ENCODE results near the gene THYN1.

The THYN1 gene

DNA sequence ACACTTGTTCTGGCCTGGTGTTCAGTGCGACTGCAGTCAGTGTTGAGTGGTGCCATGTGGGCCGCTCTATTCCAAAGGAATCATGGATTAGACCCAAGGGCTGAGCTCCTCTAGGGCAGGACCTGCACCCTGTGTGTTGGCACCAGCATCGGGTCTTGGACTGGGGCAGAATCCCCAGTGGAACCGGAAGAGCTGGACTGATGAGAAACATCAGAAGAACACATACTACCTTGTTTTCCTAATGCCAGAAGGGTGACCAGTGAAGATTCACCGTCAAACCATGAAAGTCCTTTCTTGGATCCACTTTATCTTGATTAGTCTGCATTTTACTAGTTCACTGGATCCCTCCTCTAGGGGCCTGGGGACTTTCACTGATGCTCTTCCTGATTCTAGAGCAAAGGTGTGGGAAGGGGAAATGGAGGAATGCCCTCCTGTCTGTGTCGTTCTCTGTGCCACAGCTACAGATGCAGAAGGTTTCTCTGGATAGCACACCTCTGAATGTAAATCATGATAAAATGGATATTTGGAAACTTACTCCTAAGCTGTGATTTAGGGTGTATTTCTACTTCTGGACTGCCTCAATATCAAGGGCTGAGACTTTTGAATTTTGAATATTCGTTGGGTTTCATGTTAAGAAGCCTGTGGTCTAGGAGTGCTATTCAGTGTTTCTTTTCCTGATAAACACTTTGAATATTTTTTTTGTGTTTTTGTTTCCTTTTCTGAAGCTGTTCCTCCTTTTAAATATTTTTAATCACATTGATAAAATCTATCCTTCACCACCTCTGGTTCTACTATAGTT, 12.0 kb upstream of the THYN1 start:
- TF ChIP-seq ESRRG (CRISPR knock-in tag; IDR thresholded peaks at IDR 0.05) (no peak), CSDC2 (CRISPR knock-in tag; IDR thresholded peaks at IDR 0.05) (no peak), RARB (CRISPR knock-in tag; IDR thresholded peaks at IDR 0.05) (no peak), ZNF70 (CRISPR knock-in tag; IDR thresholded peaks at IDR 0.05) (no peak), SNAI2 (CRISPR knock-in tag; IDR thresholded peaks at IDR 0.05) (no peak)
- TF ChIP-seq, protein P1, sequence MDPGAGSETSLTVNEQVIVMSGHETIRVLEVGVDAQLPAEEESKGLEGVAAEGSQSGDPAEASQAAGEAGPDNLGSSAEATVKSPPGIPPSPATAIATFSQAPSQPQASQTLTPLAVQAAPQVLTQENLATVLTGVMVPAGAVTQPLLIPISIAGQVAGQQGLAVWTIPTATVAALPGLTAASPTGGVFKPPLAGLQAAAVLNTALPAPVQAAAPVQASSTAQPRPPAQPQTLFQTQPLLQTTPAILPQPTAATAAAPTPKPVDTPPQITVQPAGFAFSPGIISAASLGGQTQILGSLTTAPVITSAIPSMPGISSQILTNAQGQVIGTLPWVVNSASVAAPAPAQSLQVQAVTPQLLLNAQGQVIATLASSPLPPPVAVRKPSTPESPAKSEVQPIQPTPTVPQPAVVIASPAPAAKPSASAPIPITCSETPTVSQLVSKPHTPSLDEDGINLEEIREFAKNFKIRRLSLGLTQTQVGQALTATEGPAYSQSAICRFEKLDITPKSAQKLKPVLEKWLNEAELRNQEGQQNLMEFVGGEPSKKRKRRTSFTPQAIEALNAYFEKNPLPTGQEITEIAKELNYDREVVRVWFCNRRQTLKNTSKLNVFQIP (CRISPR knock-in tag; IDR thresholded peaks at IDR 0.05; ENCODE audit: borderline replicate concordance, low read depth): no peak
- TF ChIP-seq, protein P2, sequence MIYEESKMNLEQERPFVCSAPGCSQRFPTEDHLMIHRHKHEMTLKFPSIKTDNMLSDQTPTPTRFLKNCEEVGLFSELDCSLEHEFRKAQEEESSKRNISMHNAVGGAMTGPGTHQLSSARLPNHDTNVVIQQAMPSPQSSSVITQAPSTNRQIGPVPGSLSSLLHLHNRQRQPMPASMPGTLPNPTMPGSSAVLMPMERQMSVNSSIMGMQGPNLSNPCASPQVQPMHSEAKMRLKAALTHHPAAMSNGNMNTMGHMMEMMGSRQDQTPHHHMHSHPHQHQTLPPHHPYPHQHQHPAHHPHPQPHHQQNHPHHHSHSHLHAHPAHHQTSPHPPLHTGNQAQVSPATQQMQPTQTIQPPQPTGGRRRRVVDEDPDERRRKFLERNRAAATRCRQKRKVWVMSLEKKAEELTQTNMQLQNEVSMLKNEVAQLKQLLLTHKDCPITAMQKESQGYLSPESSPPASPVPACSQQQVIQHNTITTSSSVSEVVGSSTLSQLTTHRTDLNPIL (CRISPR knock-in tag; IDR thresholded peaks at IDR 0.05; ENCODE audit: low read depth): no peak
- no peak for ATAC-seq

DNA sequence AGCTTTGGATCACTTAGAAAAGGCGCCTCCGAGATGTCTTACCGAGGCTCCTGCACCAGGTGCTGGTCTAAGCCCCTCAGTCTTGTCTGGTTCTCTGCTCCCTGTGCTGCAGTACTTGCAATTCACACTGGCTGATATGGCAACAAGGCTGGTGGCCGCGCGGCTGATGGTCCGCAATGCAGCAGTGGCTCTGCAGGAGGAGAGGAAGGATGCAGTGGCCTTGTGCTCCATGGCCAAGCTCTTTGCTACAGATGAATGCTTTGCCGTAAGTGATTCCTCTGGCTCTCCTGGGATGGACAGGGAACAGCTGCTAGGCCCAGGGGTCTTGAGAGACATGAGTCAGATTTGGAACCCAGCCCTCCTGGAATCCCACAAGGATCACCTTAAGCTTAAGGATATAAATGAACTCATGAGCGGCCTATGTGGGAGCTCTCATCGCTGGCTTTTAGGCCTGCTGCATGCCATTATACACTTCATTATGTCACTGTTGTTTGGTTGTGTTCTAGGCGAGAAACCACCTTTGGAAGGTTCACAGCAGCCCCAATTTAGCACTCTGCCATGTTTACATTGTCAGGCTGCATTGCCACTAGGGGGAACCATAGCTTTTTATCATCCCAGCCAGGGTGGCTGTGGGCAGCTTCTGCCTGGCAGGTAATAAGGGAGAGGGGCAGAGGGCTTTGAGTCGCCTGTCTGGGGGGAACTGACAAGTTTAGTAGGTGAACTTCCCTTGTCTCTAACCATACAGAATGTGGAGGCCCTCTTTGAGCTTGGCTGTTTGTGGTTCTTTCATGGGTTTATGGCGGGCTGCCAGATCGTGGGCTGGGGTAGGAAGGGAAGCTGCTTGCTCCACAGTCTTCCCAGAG, 8.7 kb upstream of the THYN1 start:
- TF ChIP-seq SNAI2 (CRISPR knock-in tag; IDR thresholded peaks at IDR 0.05) (no peak), ZFP30 (CRISPR knock-in tag; IDR thresholded peaks at IDR 0.05) (no peak), TCF4 (CRISPR knock-in tag; IDR thresholded peaks at IDR 0.05; ENCODE audit: borderline replicate concordance) (no peak), ESRRG (CRISPR knock-in tag; IDR thresholded peaks at IDR 0.05) (no peak), ZNF565 (CRISPR knock-in tag; conservative IDR thresholded peaks at IDR 0.05; ENCODE audit: low read depth) (no peak), CSDC2 (CRISPR knock-in tag; IDR thresholded peaks at IDR 0.05) (no peak), BACH2 (CRISPR knock-in tag; IDR thresholded peaks at IDR 0.05; ENCODE audit: borderline replicate concordance) (no peak), ZFP3 (CRISPR knock-in tag; IDR thresholded peaks at IDR 0.05) (no peak), ZNF70 (CRISPR knock-in tag; IDR thresholded peaks at IDR 0.05) (no peak), TOX (CRISPR knock-in tag; IDR thresholded peaks at IDR 0.05; ENCODE audit: borderline replicate concordance) (no peak), GLIS3 (CRISPR knock-in tag; IDR thresholded peaks at IDR 0.05) (no peak)
- TF ChIP-seq, protein P3, sequence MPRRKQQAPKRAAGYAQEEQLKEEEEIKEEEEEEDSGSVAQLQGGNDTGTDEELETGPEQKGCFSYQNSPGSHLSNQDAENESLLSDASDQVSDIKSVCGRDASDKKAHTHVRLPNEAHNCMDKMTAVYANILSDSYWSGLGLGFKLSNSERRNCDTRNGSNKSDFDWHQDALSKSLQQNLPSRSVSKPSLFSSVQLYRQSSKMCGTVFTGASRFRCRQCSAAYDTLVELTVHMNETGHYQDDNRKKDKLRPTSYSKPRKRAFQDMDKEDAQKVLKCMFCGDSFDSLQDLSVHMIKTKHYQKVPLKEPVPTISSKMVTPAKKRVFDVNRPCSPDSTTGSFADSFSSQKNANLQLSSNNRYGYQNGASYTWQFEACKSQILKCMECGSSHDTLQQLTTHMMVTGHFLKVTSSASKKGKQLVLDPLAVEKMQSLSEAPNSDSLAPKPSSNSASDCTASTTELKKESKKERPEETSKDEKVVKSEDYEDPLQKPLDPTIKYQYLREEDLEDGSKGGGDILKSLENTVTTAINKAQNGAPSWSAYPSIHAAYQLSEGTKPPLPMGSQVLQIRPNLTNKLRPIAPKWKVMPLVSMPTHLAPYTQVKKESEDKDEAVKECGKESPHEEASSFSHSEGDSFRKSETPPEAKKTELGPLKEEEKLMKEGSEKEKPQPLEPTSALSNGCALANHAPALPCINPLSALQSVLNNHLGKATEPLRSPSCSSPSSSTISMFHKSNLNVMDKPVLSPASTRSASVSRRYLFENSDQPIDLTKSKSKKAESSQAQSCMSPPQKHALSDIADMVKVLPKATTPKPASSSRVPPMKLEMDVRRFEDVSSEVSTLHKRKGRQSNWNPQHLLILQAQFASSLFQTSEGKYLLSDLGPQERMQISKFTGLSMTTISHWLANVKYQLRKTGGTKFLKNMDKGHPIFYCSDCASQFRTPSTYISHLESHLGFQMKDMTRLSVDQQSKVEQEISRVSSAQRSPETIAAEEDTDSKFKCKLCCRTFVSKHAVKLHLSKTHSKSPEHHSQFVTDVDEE (CRISPR knock-in tag; IDR thresholded peaks at IDR 0.05): no peak
- TF ChIP-seq, protein P4, sequence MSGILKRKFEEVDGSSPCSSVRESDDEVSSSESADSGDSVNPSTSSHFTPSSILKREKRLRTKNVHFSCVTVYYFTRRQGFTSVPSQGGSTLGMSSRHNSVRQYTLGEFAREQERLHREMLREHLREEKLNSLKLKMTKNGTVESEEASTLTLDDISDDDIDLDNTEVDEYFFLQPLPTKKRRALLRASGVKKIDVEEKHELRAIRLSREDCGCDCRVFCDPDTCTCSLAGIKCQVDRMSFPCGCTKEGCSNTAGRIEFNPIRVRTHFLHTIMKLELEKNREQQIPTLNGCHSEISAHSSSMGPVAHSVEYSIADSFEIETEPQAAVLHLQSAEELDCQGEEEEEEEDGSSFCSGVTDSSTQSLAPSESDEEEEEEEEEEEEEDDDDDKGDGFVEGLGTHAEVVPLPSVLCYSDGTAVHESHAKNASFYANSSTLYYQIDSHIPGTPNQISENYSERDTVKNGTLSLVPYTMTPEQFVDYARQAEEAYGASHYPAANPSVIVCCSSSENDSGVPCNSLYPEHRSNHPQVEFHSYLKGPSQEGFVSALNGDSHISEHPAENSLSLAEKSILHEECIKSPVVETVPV (CRISPR knock-in tag; IDR thresholded peaks at IDR 0.05): no peak
- TF ChIP-seq, protein P2 (CRISPR knock-in tag; IDR thresholded peaks at IDR 0.05; ENCODE audit: low read depth): no peak
- TF ChIP-seq, protein P1 (CRISPR knock-in tag; IDR thresholded peaks at IDR 0.05; ENCODE audit: borderline replicate concordance, low read depth): no peak
- TF ChIP-seq, protein P5, sequence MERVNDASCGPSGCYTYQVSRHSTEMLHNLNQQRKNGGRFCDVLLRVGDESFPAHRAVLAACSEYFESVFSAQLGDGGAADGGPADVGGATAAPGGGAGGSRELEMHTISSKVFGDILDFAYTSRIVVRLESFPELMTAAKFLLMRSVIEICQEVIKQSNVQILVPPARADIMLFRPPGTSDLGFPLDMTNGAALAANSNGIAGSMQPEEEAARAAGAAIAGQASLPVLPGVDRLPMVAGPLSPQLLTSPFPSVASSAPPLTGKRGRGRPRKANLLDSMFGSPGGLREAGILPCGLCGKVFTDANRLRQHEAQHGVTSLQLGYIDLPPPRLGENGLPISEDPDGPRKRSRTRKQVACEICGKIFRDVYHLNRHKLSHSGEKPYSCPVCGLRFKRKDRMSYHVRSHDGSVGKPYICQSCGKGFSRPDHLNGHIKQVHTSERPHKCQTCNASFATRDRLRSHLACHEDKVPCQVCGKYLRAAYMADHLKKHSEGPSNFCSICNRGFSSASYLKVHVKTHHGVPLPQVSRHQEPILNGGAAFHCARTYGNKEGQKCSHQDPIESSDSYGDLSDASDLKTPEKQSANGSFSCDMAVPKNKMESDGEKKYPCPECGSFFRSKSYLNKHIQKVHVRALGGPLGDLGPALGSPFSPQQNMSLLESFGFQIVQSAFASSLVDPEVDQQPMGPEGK (CRISPR knock-in tag; IDR thresholded peaks at IDR 0.05; ENCODE audit: borderline replicate concordance): no peak

More for the DNA sequence above, 8.7 kb upstream of the THYN1 start:
- ATAC-seq: peak; percentile 82

All from SK-N-SH treated with all-trans-retinoic acid at 6 μM for 48 hours (cell line).